GM12878 (cell line): ENCODE data around the gene MNAT1.

Experiments
- CBX5 ChIP-seq: sonication (generic); IDR thresholded peaks from 2 replicates; pipeline ENCODE4 v1.6.1; 2016; ENCODE audit warnings: low read depth, moderate library complexity, mild to moderate bottlenecking, inconsistent platforms
- EP300 ChIP-seq, 2 experiments: fragments of 150-350 bp in 1 of 2; IDR thresholded peaks; 2 replicates each; pipeline ENCODE4 v1.6.1; 2011 to 2012; ENCODE audit warnings: low read depth in 2 of 2, low read length in 2 of 2, borderline replicate concordance in 1 of 2, improper control_type of control experiment in 1 of 2, inconsistent platforms in 1 of 2; ENCODE audit not compliant: control insufficient read depth in 1 of 2
- EZH2 ChIP-seq: IDR thresholded peaks from 2 replicates; pipeline ENCODE4 v1.6.1; 2012; ENCODE audit warnings: low read depth, mild to moderate bottlenecking, control low read depth, inconsistent platforms, low read length, borderline replicate concordance; ENCODE audit not compliant: control insufficient read depth
- FOXM1 ChIP-seq: IDR thresholded peaks from 2 replicates; pipeline ENCODE4 v1.6.1; 2012; ENCODE audit warnings: low read depth, mild to moderate bottlenecking, inconsistent platforms, low read length, moderate library complexity
- POLR2AphosphoS5 ChIP-seq: IDR thresholded peaks from 2 replicates; pipeline ENCODE4 v1.6.1; 2011; ENCODE audit warnings: mild to moderate bottlenecking, low read length, inconsistent platforms
- RFX5 ChIP-seq: IDR thresholded peaks from 2 replicates; pipeline ENCODE4 v1.6.1; 2011; ENCODE audit warnings: low read depth, low read length, improper control_type of control experiment
- TCF7 ChIP-seq: IDR thresholded peaks from 2 replicates; pipeline ENCODE4 v1.6.1; 2014; ENCODE audit warnings: antibody characterized with exemption, borderline replicate concordance
- TF ChIP-seq, protein P1 (sequence below), 3 experiments: IDR thresholded peaks in 2 of 3; conservative IDR thresholded peaks in 1 of 3; 2 replicates each; pipeline ENCODE4 v1.5.1; 2011; ENCODE audit warnings: low read depth in 3 of 3, low read length in 3 of 3, mild to moderate bottlenecking in 3 of 3, control low read depth in 2 of 3, moderate library complexity in 2 of 3, inconsistent platforms in 1 of 3, mixed read lengths in 1 of 3; ENCODE audit not compliant: control insufficient read depth in 2 of 3, insufficient read depth in 1 of 3; ENCODE audit errors: extremely low read depth in 1 of 3

DNA sequence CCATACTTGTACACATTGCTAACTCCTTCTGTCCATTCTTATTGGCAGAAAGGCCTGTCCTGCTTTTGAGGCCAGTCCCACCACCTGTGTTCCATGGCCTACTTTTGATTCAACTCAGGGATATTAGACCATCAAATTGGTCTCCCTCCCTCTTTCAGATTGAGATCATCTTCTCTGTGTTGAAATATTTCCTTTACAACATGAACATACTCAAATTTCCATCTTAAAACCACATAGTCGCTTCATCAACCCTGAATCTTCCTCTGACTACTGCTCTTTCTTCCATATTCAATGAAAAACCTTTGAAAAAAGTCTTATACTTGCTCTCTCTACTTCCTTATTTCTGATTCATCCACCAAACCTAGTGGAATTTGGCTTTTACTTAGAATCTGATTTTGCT is 211.4 kb downstream of the MNAT1 start:
- no peak for TF ChIP-seq TCF7
- TF ChIP-seq CBX5 = no peak
- TF ChIP-seq RFX5 = no peak
- no peak for TF ChIP-seq EP300 (IDR thresholded peaks at IDR 0.05; ENCODE audit: borderline replicate concordance in 1 of 2, control insufficient read depth in 1 of 2, low read depth in 2 of 2, low read length in 2 of 2)
- TF ChIP-seq, protein P1, sequence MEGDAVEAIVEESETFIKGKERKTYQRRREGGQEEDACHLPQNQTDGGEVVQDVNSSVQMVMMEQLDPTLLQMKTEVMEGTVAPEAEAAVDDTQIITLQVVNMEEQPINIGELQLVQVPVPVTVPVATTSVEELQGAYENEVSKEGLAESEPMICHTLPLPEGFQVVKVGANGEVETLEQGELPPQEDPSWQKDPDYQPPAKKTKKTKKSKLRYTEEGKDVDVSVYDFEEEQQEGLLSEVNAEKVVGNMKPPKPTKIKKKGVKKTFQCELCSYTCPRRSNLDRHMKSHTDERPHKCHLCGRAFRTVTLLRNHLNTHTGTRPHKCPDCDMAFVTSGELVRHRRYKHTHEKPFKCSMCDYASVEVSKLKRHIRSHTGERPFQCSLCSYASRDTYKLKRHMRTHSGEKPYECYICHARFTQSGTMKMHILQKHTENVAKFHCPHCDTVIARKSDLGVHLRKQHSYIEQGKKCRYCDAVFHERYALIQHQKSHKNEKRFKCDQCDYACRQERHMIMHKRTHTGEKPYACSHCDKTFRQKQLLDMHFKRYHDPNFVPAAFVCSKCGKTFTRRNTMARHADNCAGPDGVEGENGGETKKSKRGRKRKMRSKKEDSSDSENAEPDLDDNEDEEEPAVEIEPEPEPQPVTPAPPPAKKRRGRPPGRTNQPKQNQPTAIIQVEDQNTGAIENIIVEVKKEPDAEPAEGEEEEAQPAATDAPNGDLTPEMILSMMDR (IDR thresholded peaks at IDR 0.05 in 2 of 3, conservative IDR thresholded peaks at IDR 0.05 in 1 of 3; ENCODE audit: control insufficient read depth in 2 of 3, extremely low read depth in 1 of 3, insufficient read depth in 1 of 3, low read depth in 3 of 3, low read length in 3 of 3) = no peak
- no peak for TF ChIP-seq FOXM1
- no peak for TF ChIP-seq EZH2
- TF ChIP-seq POLR2AphosphoS5 = no peak
